GM21786 (cell line): Measurements from ENCODE around the gene MAP4K5.

Experiments
- ATAC-seq: cut with Tn5 transposase; IDR thresholded peaks from one replicate; pipeline ENCODE4 v1.9.1; 2021; ENCODE audit not compliant: unreplicated experiment

MAP4K5 gene

GRCh38 chr14:50479041-50479440 lies 53.3 kb downstream of the MAP4K5 start:
- no peak for ATAC-seq

GRCh38 chr14:50477760-50478159 lies 54.6 kb downstream of the MAP4K5 start:
- ATAC-seq = no peak

- ATAC-seq = no peak
These were observed 56.2 kb downstream of the MAP4K5 start for GRCh38 chr14:50476134-50476533.

- ATAC-seq = no peak
These were observed 56.9 kb downstream of the MAP4K5 start for GRCh38 chr14:50475460-50475859.

GRCh38 chr14:50471838-50472465 lies 60.4 kb downstream of the MAP4K5 start:
- no peak for ATAC-seq

GRCh38 chr14:50469982-50470381 lies 62.4 kb downstream of the MAP4K5 start:
- ATAC-seq = no peak

- ATAC-seq = no peak
These were observed 70.3 kb downstream of the MAP4K5 start for GRCh38 chr14:50462111-50462510.

- ATAC-seq = no peak
These were observed 78.5 kb downstream of the MAP4K5 start for GRCh38 chr14:50453869-50454268.

- no peak for ATAC-seq
These were observed 79.2 kb downstream of the MAP4K5 start for GRCh38 chr14:50452979-50453705.

- no peak for ATAC-seq
These were observed 80.1 kb downstream of the MAP4K5 start for GRCh38 chr14:50452296-50452695.

GRCh38 chr14:50451854-50452253 lies 80.5 kb downstream of the MAP4K5 start:
- no peak for ATAC-seq

GRCh38 chr14:50447461-50447860 lies 84.9 kb downstream of the MAP4K5 start:
- no peak for ATAC-seq

- ATAC-seq = no peak
These were observed 97.8 kb downstream of the MAP4K5 start for GRCh38 chr14:50434528-50434927.

- ATAC-seq = no peak
These were observed 100.2 kb downstream of the MAP4K5 start for GRCh38 chr14:50432131-50432530.

- ATAC-seq = no peak
These were observed 106.6 kb downstream of the MAP4K5 start for GRCh38 chr14:50425816-50426215.

GRCh38 chr14:50425105-50425504 lies 107.3 kb downstream of the MAP4K5 start:
- no peak for ATAC-seq

- no peak for ATAC-seq
These were observed 108.8 kb downstream of the MAP4K5 start for GRCh38 chr14:50423529-50423928.

- ATAC-seq = no peak
These were observed 110.9 kb downstream of the MAP4K5 start for GRCh38 chr14:50421499-50421898.

- no peak for ATAC-seq
These were observed 114.5 kb downstream of the MAP4K5 start for GRCh38 chr14:50417853-50418252.

- ATAC-seq = no peak
These were observed 121.4 kb downstream of the MAP4K5 start for GRCh38 chr14:50410921-50411320.

- no peak for ATAC-seq
These were observed 122.3 kb downstream of the MAP4K5 start for GRCh38 chr14:50410071-50410470.

GRCh38 chr14:50407111-50407812 lies 125.1 kb downstream of the MAP4K5 start:
- ATAC-seq = no peak
